CD8-positive, alpha-beta memory T cell (primary cell): ENCODE measurements around the gene RBCK1. TPM values are rescaled to one million over a fixed set of nuclear protein-coding genes. Genes with fewer than 3 reads are reported as not detected.

Source experiments
- CTCF ChIA-PET: fragments of 350-600 bp; sonication (Branson Sonifier 250); formaldehyde crosslinking; loops from one replicate; lab custom pipeline; 2021; ENCODE audit warnings: antibody characterized with exemption; lab: Charles Lee
- POLR2A ChIA-PET: fragments of 350-600 bp; sonication (Branson Sonifier 250); formaldehyde crosslinking; loops from one replicate; lab custom pipeline; 2021; ENCODE audit warnings: antibody characterized with exemption; lab: Charles Lee
- DNase-seq, 5 donors: peaks; one replicate each; pipeline versions ENCODE4 v3.0.0 to v3.0.0-alpha.2; 2020 to 2022; ENCODE audit warnings: mixed read lengths in 1 of 5
- H3K27ac ChIP-seq: one replicate; pipeline ENCODE4 v1.7.0; 2013; ENCODE audit warnings: low read depth, mild to moderate bottlenecking, low read length, moderate library complexity
- H3K27me3 ChIP-seq: 2 replicates; pipeline ENCODE4 v1.7.0; 2013; ENCODE audit warnings: low read length, mild to moderate bottlenecking; ENCODE audit not compliant: insufficient read depth, poor library complexity, severe bottlenecking
- H3K36me3 ChIP-seq: 2 replicates; pipeline ENCODE4 v1.7.0; 2013; ENCODE audit warnings: mild to moderate bottlenecking, low read length, moderate library complexity; ENCODE audit not compliant: insufficient read depth
- H3K4me1 ChIP-seq: 2 replicates; pipeline ENCODE4 v1.7.0; 2013; ENCODE audit warnings: mild to moderate bottlenecking, low read length, moderate library complexity; ENCODE audit not compliant: insufficient read depth
- H3K4me3 ChIP-seq: 2 replicates; pipeline ENCODE4 v1.7.0; 2013; ENCODE audit warnings: mild to moderate bottlenecking, low read length
- H3K9me3 ChIP-seq: 2 replicates; pipeline ENCODE4 v1.7.0; 2013; ENCODE audit warnings: mild to moderate bottlenecking, low read length
- H3K27ac Mint-ChIP-seq, 8 donors: one replicate each; pipeline ENCODE4 v1.8.0; 2020 to 2021; ENCODE audit warnings: mixed read lengths in 8 of 8, mild to moderate bottlenecking in 6 of 8, inconsistent platforms in 3 of 8, moderate library complexity in 3 of 8
- H3K27me3 Mint-ChIP-seq, 2 donors: one replicate each; pipeline ENCODE4 v1.8.0; 2020 to 2021; ENCODE audit warnings: mixed read lengths in 2 of 2, mild to moderate bottlenecking in 1 of 2, moderate library complexity in 1 of 2
- H3K36me3 Mint-ChIP-seq, 3 donors: one replicate each; pipeline ENCODE4 v1.8.0; 2020 to 2021; ENCODE audit warnings: mixed read lengths in 3 of 3, inconsistent platforms in 1 of 3, mild to moderate bottlenecking in 1 of 3
- H3K4me1 Mint-ChIP-seq, 3 donors: one replicate each; pipeline ENCODE4 v1.8.0; 2020 to 2021; ENCODE audit warnings: mixed read lengths in 3 of 3, inconsistent platforms in 1 of 3, mild to moderate bottlenecking in 1 of 3
- H3K4me3 Mint-ChIP-seq, 7 donors: one replicate each; pipeline ENCODE4 v1.8.0; 2020 to 2021; ENCODE audit warnings: mixed read lengths in 7 of 7, mild to moderate bottlenecking in 6 of 7, moderate library complexity in 4 of 7, inconsistent platforms in 2 of 7
- H3K9me3 Mint-ChIP-seq, 5 donors: one replicate each; pipeline ENCODE4 v1.8.0; 2020 to 2022; ENCODE audit warnings: mixed read lengths in 5 of 5, mild to moderate bottlenecking in 3 of 5, moderate library complexity in 2 of 5, inconsistent platforms in 1 of 5
- polyA plus RNA-seq: library from polyadenylated mRNA; unstranded; fragments of 300-500 nt; fragmentation: Illumina TruSeq; gene quantifications from one replicate; pipeline ENCODE4 v1.2.3, GENCODE V29; 2021
- total RNA-seq, 2 experiments: library from RNA; stranded (reverse); gene quantifications; one replicate each; pipeline ENCODE4 v1.2.3, GENCODE V29; 2021

The RBCK1 gene
- total and polyA plus RNA-seq, 3 experiments from 2014 or later, result 83.7 to 95.7 (median 90.5) TPM

DNA sequence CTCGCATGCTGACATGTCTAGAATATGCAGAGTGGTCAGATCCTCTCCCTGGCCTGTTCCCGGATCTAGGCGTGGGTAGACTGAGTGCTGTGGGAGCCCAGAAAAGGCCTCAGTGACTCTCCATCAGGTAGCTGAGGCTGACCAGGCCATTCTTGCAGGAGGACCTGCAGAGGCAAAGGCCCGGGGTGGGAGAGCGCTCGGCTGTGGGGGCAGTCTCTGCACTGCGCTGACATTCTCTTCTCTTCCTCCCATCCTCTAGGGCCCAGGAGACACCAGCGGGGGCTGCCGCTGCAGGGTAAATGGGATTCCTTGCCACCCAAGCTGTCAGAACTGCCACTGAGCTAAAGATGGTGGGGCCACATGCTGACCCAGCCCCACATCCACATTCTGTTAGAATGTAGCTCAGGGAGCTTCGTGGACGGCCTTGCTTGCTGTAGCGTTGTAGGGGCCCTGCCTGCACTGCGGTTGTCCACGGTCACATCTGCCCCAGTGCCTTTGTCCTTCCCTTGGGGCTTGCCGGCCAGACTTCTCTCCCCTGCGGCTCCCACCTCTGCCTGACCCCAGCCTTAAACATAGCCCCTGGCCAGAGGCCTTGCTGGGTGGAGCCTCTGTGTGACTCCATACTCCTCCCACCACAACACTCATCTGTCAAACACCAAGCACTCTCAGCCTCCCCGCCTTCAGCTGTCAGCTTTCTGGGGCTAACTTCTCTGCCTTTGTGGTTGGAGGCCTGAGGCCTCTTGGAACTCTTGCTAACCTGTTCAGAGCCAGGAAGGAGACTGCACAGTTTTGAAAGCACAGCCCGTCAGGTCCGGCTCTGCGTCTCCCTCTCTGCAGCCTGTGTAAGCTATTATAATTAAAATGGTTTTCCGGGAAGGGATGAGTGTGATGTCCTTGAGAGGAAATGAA lies 22.2 kb downstream of the RBCK1 start:
- no peaks in the 10 kb centered on the region for H3K27me3 Mint-ChIP-seq
- H3K36me3 Mint-ChIP-seq, result peaks cover 0 to 67% (median 8%) of the 10 kb centered on the region in 3 donors
- POLR2A ChIA-PET, result no interaction called here

DNA sequence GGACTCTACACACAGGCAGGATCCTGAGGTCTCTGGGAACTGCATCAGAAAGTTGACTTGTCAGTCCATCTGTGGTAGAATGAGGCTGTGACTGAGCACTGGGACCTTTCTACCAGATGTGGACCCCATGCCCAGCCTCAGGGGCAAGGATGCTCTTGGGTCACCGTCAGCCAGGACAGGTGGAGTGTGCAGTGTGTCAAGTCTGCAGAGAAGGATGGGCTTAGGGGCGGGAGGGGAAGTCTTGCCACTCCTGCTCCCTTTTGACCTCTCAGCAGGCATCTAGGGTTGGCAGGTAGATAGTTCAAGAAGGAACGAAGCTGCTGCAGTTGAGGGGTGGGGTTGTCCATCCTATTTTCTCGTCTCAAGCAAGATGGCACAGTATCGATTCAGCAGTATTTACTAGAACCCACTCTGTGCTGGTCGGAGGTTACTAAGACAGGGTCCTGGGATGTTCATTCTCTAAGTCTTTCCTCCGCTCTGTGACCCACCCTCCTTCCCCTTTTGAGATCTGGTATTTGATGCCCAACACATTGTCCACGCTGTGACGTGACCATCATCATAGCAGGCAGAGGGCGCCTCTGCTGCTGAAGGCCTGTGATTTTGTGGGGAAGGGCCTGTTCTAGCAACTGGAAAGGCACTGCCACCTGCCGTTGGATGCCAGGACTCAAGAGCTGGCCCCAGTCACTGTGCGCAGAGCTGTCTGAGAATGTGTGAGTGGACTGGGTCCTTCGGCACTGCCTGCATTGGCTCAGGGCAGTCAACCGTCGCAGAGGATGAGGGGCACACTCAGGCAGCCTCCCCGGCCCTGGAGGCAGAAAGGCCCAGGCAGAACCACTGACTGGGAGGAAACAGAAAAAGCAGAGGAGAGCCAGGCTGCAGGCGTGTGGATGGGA lies 23.2 kb downstream of the RBCK1 start:
- Histone ChIP-seq H3K27me3 (no peaks in the 10 kb centered on the region), H3K27ac (no peak overlapping the region), H3K4me1 (peaks cover 31% of the 10 kb centered on the region), H3K9me3 (no peaks in the 10 kb centered on the region), H3K4me3 (no peak overlapping the region), H3K36me3 (peaks cover 14% of the 10 kb centered on the region)
- DNase-seq, result peak in 1 of 5 donors; percentile 12
- Mint-ChIP-seq H3K36me3 (peaks cover 0 to 68% (median 8%) of the 10 kb centered on the region in 3 donors), H3K4me3 (no peak overlapping the region), H3K27me3 (no peaks in the 10 kb centered on the region), H3K4me1 (peaks cover 30 to 45% (median 33%) of the 10 kb centered on the region in 3 donors), H3K9me3 (no peaks in the 10 kb centered on the region), H3K27ac (peak overlapping the region in 7 of 8 donors; percentile 29 to 83 (median 66))
- ChIA-PET CTCF (interaction anchor here (1.1 to 1.6 kb wide), 2 partner anchors 47 to 77 kb away, joined by 4 to 5 read pairs; no protein-coding TSS in a partner anchor), POLR2A (no interaction called here)

More for the DNA sequence above, 22.2 kb downstream of the RBCK1 start:
- Histone ChIP-seq H3K27ac (no peak overlapping the region), H3K4me3 (no peak overlapping the region), H3K36me3 (peaks cover 6% of the 10 kb centered on the region), H3K27me3 (no peaks in the 10 kb centered on the region), H3K9me3 (no peaks in the 10 kb centered on the region), H3K4me1 (peaks cover 28% of the 10 kb centered on the region)
- CTCF ChIA-PET, result interaction anchor here (1.2 kb wide), 1 partner anchor 77 kb away, joined by 3 read pairs; no protein-coding TSS in a partner anchor
- Mint-ChIP-seq H3K4me1 (peaks cover 25 to 35% (median 26%) of the 10 kb centered on the region in 3 donors), H3K27ac (peak overlapping the region in 4 of 8 donors; percentile 22 to 78 (median 54)), H3K9me3 (no peaks in the 10 kb centered on the region), H3K4me3 (no peak overlapping the region)
- no peak for DNase-seq

DNA sequence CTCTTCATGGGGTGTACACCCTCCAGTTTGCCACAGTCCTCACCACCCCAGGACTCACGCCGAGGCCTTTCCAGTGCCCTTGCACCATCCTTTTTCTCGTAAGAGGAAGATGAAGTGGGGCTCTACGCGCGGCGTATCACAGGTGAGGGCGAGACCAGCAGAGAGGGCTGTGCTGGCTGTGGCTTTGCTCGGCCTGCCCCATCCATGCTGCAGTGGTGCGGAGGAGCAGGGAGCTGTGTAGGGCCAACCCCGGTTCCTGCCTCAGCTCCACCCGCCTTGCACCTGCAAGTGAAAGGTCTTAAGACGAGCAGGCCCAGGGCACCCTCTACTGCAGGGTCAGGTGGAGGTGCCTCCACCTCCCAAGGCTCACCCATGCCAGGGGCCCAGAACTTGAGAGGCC lies 24.1 kb downstream of the RBCK1 start:
- peak in 1 of 5 donors; percentile 27 for DNase-seq
- Mint-ChIP-seq H3K4me3 (no peak overlapping the region), H3K36me3 (peaks cover 0 to 70% (median 7%) of the 10 kb centered on the region in 3 donors), H3K9me3 (no peaks in the 10 kb centered on the region), H3K27ac (peak overlapping the region in 5 of 8 donors; percentile 54 to 92 (median 86)), H3K4me1 (peaks cover 33 to 52% (median 36%) of the 10 kb centered on the region in 3 donors), H3K27me3 (no peaks in the 10 kb centered on the region)
- Histone ChIP-seq H3K27ac (no peak overlapping the region), H3K4me3 (no peak overlapping the region), H3K36me3 (peaks cover 14% of the 10 kb centered on the region), H3K9me3 (no peaks in the 10 kb centered on the region), H3K27me3 (no peaks in the 10 kb centered on the region), H3K4me1 (peaks cover 33% of the 10 kb centered on the region)
- CTCF ChIA-PET, result interaction anchor here (1.0 to 1.6 kb wide), 2 partner anchors 51 to 78 kb away, joined by 4 read pairs; partner anchors contain the start of gene TRIB3
- POLR2A ChIA-PET, result no interaction called here

DNA sequence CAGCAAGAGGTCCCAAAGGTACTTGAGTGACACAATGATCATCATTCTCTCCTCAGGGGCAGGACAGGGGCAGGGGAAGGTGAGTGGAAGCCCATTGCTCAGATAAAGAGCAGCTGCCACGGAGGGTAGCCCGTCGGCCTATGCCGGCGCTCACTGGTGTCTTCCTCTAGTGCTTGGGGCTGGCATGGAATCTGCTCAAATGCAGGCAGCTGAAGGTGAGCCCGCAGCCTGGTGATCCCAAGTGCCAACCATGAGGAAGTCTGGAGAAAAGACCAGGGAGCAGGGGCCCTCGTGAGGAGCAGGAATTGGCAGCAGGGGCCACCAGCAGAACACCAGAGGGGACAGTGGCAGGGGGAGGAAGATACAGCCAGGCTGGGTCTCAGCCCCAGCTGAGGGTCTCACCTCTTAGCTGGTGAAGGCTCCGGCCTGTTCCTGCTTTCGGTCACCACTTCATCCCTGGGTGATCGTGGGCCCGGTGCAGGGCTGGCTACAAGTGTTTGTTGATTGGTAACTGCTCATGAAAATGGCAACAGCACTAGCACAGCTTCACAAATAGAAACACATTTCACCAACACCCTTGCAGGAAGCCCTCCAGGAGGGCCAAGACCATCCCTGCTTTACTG lies 24.7 kb downstream of the RBCK1 start:
- ChIA-PET CTCF (interaction anchor here (1.0 to 1.6 kb wide), 2 partner anchors 52 to 78 kb away, joined by 4 read pairs; partner anchors contain the start of gene TRIB3), POLR2A (no interaction called here)
- no peaks in the 10 kb centered on the region for H3K27me3 ChIP-seq
- H3K27ac ChIP-seq, result no peak overlapping the region
- Mint-ChIP-seq H3K4me3 (peak overlapping the region; percentile 24 to 90 (median 49)), H3K27ac (peak overlapping the region; percentile 86 to 96 (median 92)), H3K27me3 (no peaks in the 10 kb centered on the region), H3K36me3 (peaks cover 0 to 67% (median 7%) of the 10 kb centered on the region in 3 donors), H3K4me1 (peaks cover 38 to 57% (median 42%) of the 10 kb centered on the region in 3 donors), H3K9me3 (no peaks in the 10 kb centered on the region)
- peaks cover 38% of the 10 kb centered on the region for H3K4me1 ChIP-seq
- no peaks in the 10 kb centered on the region for H3K9me3 ChIP-seq
- H3K4me3 ChIP-seq, result no peak overlapping the region
- H3K36me3 ChIP-seq, result peaks cover 14% of the 10 kb centered on the region
- peak in 1 of 5 donors; percentile 36 for DNase-seq

DNA sequence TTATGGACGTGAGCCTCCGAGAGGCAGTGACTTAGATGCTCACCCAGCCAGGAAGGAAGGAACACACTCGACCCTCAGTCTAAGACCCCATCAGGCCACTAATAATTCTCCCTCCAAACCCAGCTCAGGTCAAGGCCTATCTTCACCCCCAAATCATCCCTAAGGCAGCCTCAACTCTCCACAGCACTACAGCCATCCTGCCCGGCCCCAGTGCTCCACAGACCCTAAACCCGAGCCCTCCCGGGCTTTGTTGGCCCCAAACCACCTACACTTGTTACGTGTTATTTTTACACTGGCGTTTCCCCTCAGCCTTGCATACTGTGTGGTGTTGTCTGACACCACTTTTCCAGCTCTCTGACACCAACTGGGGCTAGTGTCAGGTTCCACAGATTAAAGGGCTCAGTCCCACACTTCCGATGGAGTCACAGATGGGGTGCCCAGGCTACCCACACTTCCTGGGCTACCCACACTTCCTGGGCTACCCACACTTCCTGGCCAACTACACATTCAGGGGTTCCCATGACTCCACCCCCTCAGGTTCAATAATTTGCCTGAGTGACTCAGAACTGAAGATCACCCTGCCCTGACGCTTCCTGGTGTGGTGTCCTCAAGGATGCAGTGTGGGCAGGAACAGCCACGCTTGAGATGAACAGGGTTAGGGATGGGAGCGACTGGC lies 25.3 kb downstream of the RBCK1 start:
- ChIA-PET CTCF (no interaction called here), POLR2A (no interaction called here)
- Mint-ChIP-seq H3K4me1 (peaks cover 45 to 64% (median 49%) of the 10 kb centered on the region in 3 donors), H3K9me3 (no peaks in the 10 kb centered on the region), H3K4me3 (peak overlapping the region; percentile 42 to 90 (median 68)), H3K36me3 (peaks cover 0 to 62% (median 6%) of the 10 kb centered on the region in 3 donors), H3K27me3 (no peaks in the 10 kb centered on the region), H3K27ac (peak overlapping the region; percentile 86 to 96 (median 92))
- no peak overlapping the region for H3K4me3 ChIP-seq
- H3K36me3 ChIP-seq, result peaks cover 9% of the 10 kb centered on the region
- H3K27me3 ChIP-seq, result no peaks in the 10 kb centered on the region
- H3K9me3 ChIP-seq, result no peaks in the 10 kb centered on the region
- DNase-seq, result peak; percentile 26 to 74 (median 52)
- H3K27ac ChIP-seq, result no peak overlapping the region
- H3K4me1 ChIP-seq, result peaks cover 45% of the 10 kb centered on the region

DNA sequence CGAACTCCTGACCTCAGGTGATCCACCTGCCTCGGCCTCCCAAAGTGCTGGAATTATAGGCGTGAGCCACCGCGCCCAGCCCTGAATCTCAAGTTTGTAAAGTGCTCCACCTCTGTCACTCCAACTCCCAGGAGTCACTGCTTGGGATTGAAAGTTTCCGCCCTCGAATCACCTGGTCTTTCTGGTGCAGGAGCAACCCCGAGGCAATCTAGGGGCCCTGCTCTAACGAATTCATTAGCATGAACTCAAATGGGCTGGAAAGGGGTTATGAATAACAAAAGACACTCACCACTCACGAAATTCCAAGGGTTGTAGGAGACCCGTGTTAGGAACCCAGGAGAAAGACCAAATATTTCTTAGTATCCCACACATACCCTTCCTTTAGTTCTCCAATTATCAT lies 26.1 kb downstream of the RBCK1 start:
- ChIA-PET POLR2A (no interaction called here), CTCF (no interaction called here)
- no peak overlapping the region for H3K4me3 ChIP-seq
- peaks cover 52% of the 10 kb centered on the region for H3K4me1 ChIP-seq
- Mint-ChIP-seq H3K4me3 (peak overlapping the region in 6 of 7 donors; percentile 25 to 90 (median 58)), H3K27ac (peak overlapping the region in 6 of 8 donors; percentile 26 to 93 (median 83)), H3K27me3 (no peaks in the 10 kb centered on the region), H3K9me3 (no peaks in the 10 kb centered on the region), H3K36me3 (peaks cover 0 to 60% (median 6%) of the 10 kb centered on the region in 3 donors), H3K4me1 (peaks cover 53 to 72% (median 57%) of the 10 kb centered on the region in 3 donors)
- H3K27ac ChIP-seq, result no peak overlapping the region
- H3K36me3 ChIP-seq, result peaks cover 9% of the 10 kb centered on the region
- no peaks in the 10 kb centered on the region for H3K27me3 ChIP-seq
- peak in 1 of 5 donors; percentile 8 for DNase-seq
- H3K9me3 ChIP-seq, result no peaks in the 10 kb centered on the region
